GM10266 (cell line): ENCODE data around the gene MYL9.

ENCODE experiments used
- DNase-seq: peaks from one replicate; pipeline ENCODE4 v3.0.0; 2012; ENCODE audit errors: extremely low spot score
- TF ChIP-seq, protein P1 (sequence below): IDR thresholded peaks from 2 replicates; pipeline ENCODE4 v1.5.1; 2012; ENCODE audit warnings: mild to moderate bottlenecking, low read depth; ENCODE audit not compliant: control insufficient read depth, insufficient read depth; ENCODE audit errors: missing control alignments

MYL9 gene

GRCh38 chr20:36498386-36499179 is 42.7 kb upstream of the MYL9 start:
- TF ChIP-seq, protein P1, sequence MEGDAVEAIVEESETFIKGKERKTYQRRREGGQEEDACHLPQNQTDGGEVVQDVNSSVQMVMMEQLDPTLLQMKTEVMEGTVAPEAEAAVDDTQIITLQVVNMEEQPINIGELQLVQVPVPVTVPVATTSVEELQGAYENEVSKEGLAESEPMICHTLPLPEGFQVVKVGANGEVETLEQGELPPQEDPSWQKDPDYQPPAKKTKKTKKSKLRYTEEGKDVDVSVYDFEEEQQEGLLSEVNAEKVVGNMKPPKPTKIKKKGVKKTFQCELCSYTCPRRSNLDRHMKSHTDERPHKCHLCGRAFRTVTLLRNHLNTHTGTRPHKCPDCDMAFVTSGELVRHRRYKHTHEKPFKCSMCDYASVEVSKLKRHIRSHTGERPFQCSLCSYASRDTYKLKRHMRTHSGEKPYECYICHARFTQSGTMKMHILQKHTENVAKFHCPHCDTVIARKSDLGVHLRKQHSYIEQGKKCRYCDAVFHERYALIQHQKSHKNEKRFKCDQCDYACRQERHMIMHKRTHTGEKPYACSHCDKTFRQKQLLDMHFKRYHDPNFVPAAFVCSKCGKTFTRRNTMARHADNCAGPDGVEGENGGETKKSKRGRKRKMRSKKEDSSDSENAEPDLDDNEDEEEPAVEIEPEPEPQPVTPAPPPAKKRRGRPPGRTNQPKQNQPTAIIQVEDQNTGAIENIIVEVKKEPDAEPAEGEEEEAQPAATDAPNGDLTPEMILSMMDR, result no peak
- DNase-seq, result no peak

DNA sequence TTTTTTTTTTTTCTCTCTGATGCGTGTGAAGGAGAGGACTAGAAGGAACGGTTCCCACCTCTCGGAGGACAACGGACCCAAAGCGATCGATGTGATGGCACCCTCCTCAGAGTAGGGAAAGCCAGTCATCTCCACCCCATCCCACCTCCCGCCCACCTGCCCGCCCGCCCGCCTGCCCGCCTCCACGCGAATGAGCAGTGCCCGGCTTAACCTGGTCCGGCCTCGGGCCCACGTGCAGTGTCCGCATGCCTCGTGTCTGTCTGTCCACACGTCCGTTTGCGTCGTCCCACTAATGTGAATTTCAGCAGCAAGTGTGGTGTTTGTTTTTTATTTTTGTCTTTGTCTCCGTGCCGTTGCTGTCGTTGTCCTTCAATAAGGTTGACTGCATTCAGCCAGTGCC is 42.1 kb upstream of the MYL9 start:
- DNase-seq, result no peak
- TF ChIP-seq, protein P1, result no peak

- no peak for DNase-seq
- TF ChIP-seq, protein P1, result no peak
Measured at GRCh38 chr20:36499723-36500501, 41.4 kb upstream of the MYL9 start.

DNA sequence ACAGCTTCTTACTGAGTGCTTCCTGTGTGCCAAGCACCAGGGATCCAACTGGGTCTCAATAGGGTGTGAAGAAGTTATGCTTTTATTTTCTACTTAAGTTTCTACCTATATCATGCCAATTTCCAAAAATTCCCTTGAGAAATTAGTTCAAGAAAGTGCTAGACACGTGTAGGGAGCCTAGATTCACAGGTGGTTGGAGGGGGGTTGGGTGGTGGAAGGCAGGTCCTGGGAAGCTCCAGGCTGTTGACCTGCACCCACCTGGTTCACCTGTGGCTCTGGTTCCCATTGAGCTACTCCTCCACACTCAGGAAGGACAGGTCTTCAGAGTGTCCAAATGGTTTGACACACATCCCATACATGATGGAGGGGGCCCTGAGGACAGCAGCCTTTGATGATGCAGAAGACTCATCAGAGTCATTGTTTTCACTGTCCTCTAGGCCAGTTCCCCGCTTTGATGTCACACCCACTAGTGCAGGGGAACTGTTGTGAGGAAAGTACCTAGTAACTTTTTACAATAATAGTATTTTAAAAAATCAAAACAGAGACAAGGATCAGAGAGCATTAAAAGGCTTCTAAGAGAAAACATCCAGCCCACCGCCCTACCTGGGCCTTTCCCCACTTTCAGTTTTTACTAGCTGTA is 39.8 kb upstream of the MYL9 start:
- TF ChIP-seq, protein P1, result no peak
- peak; percentile 80 for DNase-seq

GRCh38 chr20:36504295-36504694 is 37.0 kb upstream of the MYL9 start:
- TF ChIP-seq, protein P1, result no peak
- no peak for DNase-seq

- DNase-seq, result no peak
- TF ChIP-seq, protein P1, result peak; percentile 25
Measured at GRCh38 chr20:36506253-36506652, 35.1 kb upstream of the MYL9 start.
